ENCODE results near the gene ROCK1.

DNA sequence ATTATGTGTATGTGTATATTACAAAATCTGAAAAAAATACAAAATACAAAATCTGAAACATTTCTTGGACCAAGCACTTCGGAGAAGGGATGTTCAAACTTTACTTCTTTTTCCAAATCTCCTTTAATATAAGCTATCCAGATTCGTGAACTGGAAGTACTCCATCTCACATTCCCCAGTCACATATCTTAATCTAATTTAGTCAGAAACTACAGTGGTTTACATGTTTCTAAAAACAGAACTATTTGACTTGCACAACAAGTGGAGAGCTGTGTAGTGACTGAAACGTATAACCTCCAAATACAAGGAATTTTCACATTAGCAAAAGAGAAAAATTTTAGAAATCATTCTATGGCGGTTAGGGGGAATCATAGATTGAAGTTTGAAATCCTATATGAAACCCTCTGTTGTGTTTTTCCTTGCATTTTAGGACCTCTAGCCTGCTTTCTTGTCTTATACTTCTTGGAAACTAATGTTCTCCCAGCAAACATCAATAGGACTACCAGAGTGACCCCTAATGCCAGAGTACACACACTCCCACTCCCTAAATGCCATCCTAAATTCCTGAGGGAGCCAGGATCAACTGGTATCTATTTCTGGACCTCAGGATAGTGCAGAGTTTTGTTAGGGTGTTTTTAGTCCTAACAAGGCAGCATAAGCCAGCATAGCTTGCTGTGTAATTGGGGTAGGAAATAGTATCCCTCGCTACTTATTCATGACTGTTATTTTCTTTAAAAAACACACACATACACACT, 30.2 kb upstream of the ROCK1 start:
- TF ChIP-seq GATA2 (IDR thresholded peaks at IDR 0.05; ENCODE audit: low read depth, low read length) = no peak
- no peak for TF ChIP-seq GATA3 (IDR thresholded peaks at IDR 0.05; ENCODE audit: low read depth, low read length)

All from SH-SY5Y (cell line).